ENCODE measurements around the gene SLC12A7. TPM values are rescaled to one million over a fixed set of nuclear protein-coding genes. Genes with fewer than 3 reads are reported as not detected.

SLC12A7 gene
- total RNA-seq, 1 experiment from 2014 or later: 48.2 TPM

DNA sequence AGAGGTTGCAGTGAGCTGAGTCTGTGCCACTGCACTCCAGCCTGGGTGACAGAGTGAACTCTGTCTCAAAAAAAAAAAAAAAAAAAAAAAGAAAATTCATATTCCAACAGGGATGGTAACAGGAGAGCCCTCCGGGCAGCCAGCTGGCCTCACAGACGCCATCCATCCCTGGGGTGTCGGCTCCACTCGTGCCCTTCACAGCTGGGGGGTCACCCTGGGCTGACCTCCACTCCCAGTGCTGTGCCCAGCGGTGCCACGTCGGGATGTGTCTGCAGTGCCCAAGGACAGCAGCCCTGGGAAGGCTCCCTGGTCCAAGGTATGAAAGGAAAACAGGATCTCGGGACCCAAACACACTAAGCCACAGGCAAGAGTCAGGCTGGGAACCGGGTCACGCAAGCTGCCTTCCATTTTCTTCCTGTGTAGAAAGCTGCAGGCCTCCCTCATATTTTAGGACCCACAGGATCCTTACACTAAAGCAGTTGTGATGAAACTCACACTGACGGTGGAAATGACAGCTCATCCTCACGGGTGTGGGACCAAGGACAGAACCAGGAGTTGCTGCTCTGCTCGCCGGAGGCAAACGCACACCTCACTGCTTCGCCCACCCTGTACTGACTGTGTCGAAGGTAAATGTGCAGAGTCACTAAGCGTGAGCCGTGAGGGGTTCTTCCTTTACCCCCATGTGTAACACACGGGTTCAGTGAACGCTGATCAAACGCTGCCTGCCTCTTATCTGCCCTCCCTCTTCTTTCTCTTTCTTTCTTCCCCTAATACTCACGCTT lies 5.3 kb downstream of the SLC12A7 start:
- ChIA-PET POLR2A (ENCODE audit: unreplicated experiment) (no interaction called here), CTCF (no interaction called here)

DNA sequence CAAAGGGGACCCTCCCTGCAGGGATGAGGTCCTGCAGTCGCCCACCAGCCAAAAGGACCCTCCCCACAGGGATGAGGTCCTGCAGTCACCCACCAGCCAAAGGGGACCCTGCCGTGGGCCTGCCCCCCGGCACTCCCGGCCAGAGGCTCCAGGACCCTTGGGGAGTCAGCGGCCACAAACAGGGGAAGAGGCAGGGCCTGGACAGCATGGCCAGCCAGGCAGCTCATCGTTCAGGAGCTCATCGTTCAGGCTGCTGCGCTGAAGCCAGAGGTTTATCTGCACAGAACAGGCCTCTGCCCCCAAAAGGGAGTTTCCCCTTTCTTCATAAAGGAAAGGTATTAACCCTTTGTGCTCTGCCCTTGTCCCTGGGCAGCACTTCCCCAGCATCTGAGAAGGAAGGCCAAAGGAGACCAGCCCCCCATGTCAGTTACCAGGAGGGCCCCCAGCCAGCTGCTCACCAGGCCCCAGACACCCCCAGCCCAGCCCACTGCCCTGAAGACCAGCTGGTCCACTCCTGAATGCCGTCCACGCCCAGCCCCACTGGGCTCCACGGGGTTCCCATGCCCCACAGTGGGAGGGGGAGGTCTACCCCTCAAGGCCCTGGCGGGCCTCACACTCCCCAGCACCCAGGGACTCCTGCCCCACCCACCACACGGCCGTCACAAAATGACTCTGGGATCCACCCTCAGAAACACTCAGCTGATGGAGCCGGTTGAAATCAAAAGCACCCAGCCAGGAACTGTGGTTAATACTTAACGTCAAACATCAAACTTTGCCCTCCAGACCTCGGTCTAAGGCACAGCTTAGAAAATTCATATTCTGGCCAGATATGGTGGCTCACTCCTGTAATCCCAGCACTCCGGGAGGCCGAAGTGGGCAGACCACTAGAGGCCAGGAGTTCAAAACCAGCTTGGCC lies 6.3 kb downstream of the SLC12A7 start:
- DNase-seq (no peak), ATAC-seq (no peak)
- Histone ChIP-seq H3K9me2 (replicated peaks; ENCODE audit: low read length) (no peaks in the 10 kb centered on the region), H4K20me1 (ENCODE audit: low read length) (peaks cover 92% of the 10 kb centered on the region), H2AFZ (ENCODE audit: low read length) (no peak overlapping the region), H3K4me2 (ENCODE audit: low read length) (no peak overlapping the region), H3K79me2 (ENCODE audit: low read length) (peaks cover 98% of the 10 kb centered on the region), H3F3A (ENCODE audit: low read length, unreplicated experiment) (no peaks in the 10 kb centered on the region), H3K9ac (ENCODE audit: low read length) (no peak overlapping the region), H3K27ac (ENCODE audit: low read length) (no peak overlapping the region), H3K27me3 (ENCODE audit: low read length) (no peaks in the 10 kb centered on the region), H3K4me3 (ENCODE audit: low read length) (no peak overlapping the region), H3K4me1 (ENCODE audit: insufficient read depth, low read length) (peaks cover 9% of the 10 kb centered on the region; the same call in 1 of the 2 replicates), H3K36me3 (ENCODE audit: low read depth, low read length) (no peaks in the 10 kb centered on the region; the same call in 1 of the 2 replicates), H3K9me3 (ENCODE audit: low read length) (no peaks in the 10 kb centered on the region)
- ChIA-PET POLR2A (ENCODE audit: unreplicated experiment) (interaction anchor here (0.6 kb wide), 1 partner anchor 56 kb away, joined by 4 read pairs; no protein-coding TSS in a partner anchor), CTCF (no interaction called here)
- TF ChIP-seq, protein P1, sequence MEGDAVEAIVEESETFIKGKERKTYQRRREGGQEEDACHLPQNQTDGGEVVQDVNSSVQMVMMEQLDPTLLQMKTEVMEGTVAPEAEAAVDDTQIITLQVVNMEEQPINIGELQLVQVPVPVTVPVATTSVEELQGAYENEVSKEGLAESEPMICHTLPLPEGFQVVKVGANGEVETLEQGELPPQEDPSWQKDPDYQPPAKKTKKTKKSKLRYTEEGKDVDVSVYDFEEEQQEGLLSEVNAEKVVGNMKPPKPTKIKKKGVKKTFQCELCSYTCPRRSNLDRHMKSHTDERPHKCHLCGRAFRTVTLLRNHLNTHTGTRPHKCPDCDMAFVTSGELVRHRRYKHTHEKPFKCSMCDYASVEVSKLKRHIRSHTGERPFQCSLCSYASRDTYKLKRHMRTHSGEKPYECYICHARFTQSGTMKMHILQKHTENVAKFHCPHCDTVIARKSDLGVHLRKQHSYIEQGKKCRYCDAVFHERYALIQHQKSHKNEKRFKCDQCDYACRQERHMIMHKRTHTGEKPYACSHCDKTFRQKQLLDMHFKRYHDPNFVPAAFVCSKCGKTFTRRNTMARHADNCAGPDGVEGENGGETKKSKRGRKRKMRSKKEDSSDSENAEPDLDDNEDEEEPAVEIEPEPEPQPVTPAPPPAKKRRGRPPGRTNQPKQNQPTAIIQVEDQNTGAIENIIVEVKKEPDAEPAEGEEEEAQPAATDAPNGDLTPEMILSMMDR (conservative IDR thresholded peaks at IDR 0.05; ENCODE audit: low read depth, low read length): no peak
- TF ChIP-seq EZH2phosphoT487 (IDR thresholded peaks at IDR 0.05; ENCODE audit: borderline replicate concordance, low read length) (no peak), EZH2 (IDR thresholded peaks at IDR 0.05; ENCODE audit: low read length, unreplicated experiment) (no peak)
- intact Hi-C loops (cut with micrococcal nuclease): no loop called here
- BruUV-seq (replicated peaks): no TSS peak

More for the DNA sequence above, 5.3 kb downstream of the SLC12A7 start:
- H3K27ac ChIP-seq (ENCODE audit: low read length): no peak overlapping the region
- no peak for DNase-seq
- intact Hi-C loops (cut with micrococcal nuclease): no loop called here
- H3K27me3 ChIP-seq (ENCODE audit: low read length): no peaks in the 10 kb centered on the region
- no peaks in the 10 kb centered on the region for H3K9me2 ChIP-seq (replicated peaks; ENCODE audit: low read length)
- H3K36me3 ChIP-seq (ENCODE audit: low read depth, low read length): no peaks in the 10 kb centered on the region; the same call in 1 of the 2 replicates
- no peaks in the 10 kb centered on the region for H3F3A ChIP-seq (ENCODE audit: low read length, unreplicated experiment)
- H3K9ac ChIP-seq (ENCODE audit: low read length): no peak overlapping the region
- H4K20me1 ChIP-seq (ENCODE audit: low read length): peaks cover 86% of the 10 kb centered on the region
- H3K9me3 ChIP-seq (ENCODE audit: low read length): no peaks in the 10 kb centered on the region
- no peak for TF ChIP-seq EZH2phosphoT487 (IDR thresholded peaks at IDR 0.05; ENCODE audit: borderline replicate concordance, low read length)
- peaks cover 99% of the 10 kb centered on the region for H3K79me2 ChIP-seq (ENCODE audit: low read length)
- no peak overlapping the region for H3K4me3 ChIP-seq (ENCODE audit: low read length)
- peaks cover 11% of the 10 kb centered on the region; the same call in 1 of the 2 replicates for H3K4me1 ChIP-seq (ENCODE audit: insufficient read depth, low read length)
- no peak for ATAC-seq
- no peak overlapping the region for H3K4me2 ChIP-seq (ENCODE audit: low read length)
- no TSS peak for BruUV-seq (replicated peaks)
- H2AFZ ChIP-seq (ENCODE audit: low read length): no peak overlapping the region

DNA sequence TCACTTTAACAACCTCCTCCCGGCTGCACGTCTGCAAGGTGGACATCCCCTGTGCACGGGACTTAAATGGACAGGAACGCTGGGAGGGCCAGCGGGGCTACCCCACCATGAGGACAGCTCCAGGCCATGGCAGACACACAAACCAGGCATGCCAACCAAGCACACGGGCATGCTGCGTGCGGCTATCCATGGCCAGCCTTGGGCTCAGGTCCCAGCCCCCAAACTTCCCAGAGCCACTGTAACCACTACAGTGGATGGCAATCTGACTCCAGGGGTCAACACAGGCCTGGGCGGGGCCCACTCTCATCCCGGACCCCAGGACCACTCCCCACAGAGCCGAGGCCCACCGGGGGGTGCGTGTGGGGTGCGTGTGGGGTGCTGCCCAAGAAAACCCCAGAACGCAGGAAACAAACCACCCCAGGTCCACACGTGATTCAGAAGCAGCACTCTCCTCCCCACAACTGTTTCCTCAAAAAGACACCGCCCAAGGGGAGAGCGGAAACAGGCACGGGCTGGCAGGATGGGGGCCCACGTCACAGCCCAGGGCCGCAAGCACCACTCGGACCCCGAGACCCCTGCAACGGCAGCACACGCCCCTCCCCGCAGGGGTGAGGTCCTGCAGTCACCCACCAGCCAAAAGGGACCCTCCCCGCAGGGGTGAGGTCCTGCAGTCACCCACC lies 7.4 kb downstream of the SLC12A7 start:
- ATAC-seq: no peak
- H3K9me3 ChIP-seq (ENCODE audit: low read length): no peaks in the 10 kb centered on the region
- ChIA-PET POLR2A (ENCODE audit: unreplicated experiment) (no interaction called here), CTCF (no interaction called here)
- no peaks in the 10 kb centered on the region for H3K4me1 ChIP-seq (ENCODE audit: insufficient read depth, low read length)
- no peaks in the 10 kb centered on the region for H3K9me2 ChIP-seq (replicated peaks; ENCODE audit: low read length)
- no TSS peak for BruUV-seq (replicated peaks)
- H3K4me3 ChIP-seq (ENCODE audit: low read length): no peak overlapping the region
- no peak overlapping the region for H3K27ac ChIP-seq (ENCODE audit: low read length)
- no peaks in the 10 kb centered on the region for H3F3A ChIP-seq (ENCODE audit: low read length, unreplicated experiment)
- no peaks in the 10 kb centered on the region; the same call in 1 of the 2 replicates for H3K36me3 ChIP-seq (ENCODE audit: low read depth, low read length)
- DNase-seq: no peak
- H3K9ac ChIP-seq (ENCODE audit: low read length): no peak overlapping the region
- no peaks in the 10 kb centered on the region for H3K27me3 ChIP-seq (ENCODE audit: low read length)
- no peak for TF ChIP-seq EZH2phosphoT487 (IDR thresholded peaks at IDR 0.05; ENCODE audit: borderline replicate concordance, low read length)
- TF ChIP-seq, protein P1 (conservative IDR thresholded peaks at IDR 0.05; ENCODE audit: low read depth, low read length): no peak
- no peak for TF ChIP-seq EZH2 (IDR thresholded peaks at IDR 0.05; ENCODE audit: low read length, unreplicated experiment)
- peaks cover 92% of the 10 kb centered on the region for H4K20me1 ChIP-seq (ENCODE audit: low read length)
- peaks cover 98% of the 10 kb centered on the region for H3K79me2 ChIP-seq (ENCODE audit: low read length)
- no peak overlapping the region for H3K4me2 ChIP-seq (ENCODE audit: low read length)
- no peak overlapping the region for H2AFZ ChIP-seq (ENCODE audit: low read length)
- intact Hi-C loops (cut with micrococcal nuclease): no loop called here

Measured in PC-3 (cell line).